ENCODE measurements around the gene SDSL.

Gene SDSL

DNA sequence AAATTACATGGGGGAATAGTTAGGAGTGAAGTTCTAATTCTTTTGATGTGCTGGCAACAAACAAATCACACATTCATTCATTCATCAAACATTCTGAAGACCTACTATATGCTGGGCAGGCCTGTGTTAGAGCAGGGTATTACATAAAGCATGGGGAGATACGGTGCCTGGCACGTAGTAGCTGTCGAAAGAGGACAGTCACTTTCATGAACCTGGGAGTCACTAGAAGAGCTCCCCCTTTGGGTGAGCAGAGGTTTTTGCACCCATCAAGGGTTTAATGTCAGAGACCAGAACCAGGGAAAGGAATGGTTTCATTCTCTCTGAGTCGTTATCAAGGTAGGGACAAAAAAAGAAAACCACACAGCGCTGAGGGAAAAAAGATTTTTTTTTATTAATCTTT is 39.5 kb downstream of the SDSL start:
- ChIA-PET CTCF (interaction anchor here (0.5 to 2.1 kb wide), 35 partner anchors 9 to 1448 kb away, joined by 3 to 28 read pairs (median 4); no protein-coding TSS in a partner anchor), POLR2A (no interaction called here)
- Histone ChIP-seq H3K36me3 (ENCODE audit: control insufficient read depth in 2 of 2, insufficient read depth in 1 of 2, low read length in 2 of 2) (no peaks in the 10 kb centered on the region), H3K27ac (ENCODE audit: extremely low read depth, low read depth, low read length) (no peak overlapping the region), H3K4me1 (ENCODE audit: control insufficient read depth, insufficient read depth, low read length) (no peaks in the 10 kb centered on the region), H3K9me3 (ENCODE audit: control insufficient read depth, insufficient read depth, low read depth, low read length) (no peaks in the 10 kb centered on the region), H3K4me3 (ENCODE audit: low read depth, low read length) (no peak overlapping the region)
- TF ChIP-seq, protein P1, sequence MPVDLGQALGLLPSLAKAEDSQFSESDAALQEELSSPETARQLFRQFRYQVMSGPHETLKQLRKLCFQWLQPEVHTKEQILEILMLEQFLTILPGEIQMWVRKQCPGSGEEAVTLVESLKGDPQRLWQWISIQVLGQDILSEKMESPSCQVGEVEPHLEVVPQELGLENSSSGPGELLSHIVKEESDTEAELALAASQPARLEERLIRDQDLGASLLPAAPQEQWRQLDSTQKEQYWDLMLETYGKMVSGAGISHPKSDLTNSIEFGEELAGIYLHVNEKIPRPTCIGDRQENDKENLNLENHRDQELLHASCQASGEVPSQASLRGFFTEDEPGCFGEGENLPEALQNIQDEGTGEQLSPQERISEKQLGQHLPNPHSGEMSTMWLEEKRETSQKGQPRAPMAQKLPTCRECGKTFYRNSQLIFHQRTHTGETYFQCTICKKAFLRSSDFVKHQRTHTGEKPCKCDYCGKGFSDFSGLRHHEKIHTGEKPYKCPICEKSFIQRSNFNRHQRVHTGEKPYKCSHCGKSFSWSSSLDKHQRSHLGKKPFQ (tag by site-specific recombination; IDR thresholded peaks at IDR 0.05) = no peak
- TF ChIP-seq, protein P2, sequence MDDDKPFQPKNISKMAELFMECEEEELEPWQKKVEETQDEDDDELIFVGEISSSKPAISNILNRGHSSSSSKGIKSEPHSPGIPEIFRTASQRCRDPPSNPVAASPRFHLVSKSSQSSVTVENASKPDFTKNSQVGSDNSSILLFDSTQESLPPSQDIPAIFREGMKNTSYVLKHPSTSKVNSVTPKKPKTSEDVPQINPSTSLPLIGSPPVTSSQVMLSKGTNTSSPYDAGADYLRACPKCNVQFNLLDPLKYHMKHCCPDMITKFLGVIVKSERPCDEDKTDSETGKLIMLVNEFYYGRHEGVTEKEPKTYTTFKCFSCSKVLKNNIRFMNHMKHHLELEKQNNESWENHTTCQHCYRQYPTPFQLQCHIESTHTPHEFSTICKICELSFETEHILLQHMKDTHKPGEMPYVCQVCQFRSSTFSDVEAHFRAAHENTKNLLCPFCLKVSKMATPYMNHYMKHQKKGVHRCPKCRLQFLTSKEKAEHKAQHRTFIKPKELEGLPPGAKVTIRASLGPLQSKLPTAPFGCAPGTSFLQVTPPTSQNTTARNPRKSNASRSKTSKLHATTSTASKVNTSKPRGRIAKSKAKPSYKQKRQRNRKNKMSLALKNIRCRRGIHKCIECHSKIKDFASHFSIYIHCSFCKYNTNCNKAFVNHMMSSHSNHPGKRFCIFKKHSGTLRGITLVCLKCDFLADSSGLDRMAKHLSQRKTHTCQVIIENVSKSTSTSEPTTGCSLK (tag by site-specific recombination; IDR thresholded peaks at IDR 0.05) = no peak
- TF ChIP-seq, protein P3, sequence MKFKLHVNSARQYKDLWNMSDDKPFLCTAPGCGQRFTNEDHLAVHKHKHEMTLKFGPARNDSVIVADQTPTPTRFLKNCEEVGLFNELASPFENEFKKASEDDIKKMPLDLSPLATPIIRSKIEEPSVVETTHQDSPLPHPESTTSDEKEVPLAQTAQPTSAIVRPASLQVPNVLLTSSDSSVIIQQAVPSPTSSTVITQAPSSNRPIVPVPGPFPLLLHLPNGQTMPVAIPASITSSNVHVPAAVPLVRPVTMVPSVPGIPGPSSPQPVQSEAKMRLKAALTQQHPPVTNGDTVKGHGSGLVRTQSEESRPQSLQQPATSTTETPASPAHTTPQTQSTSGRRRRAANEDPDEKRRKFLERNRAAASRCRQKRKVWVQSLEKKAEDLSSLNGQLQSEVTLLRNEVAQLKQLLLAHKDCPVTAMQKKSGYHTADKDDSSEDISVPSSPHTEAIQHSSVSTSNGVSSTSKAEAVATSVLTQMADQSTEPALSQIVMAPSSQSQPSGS (tag by site-specific recombination; IDR thresholded peaks at IDR 0.05; ENCODE audit: low read depth) = no peak
- no peak for TF ChIP-seq ZNF157 (tag by site-specific recombination; IDR thresholded peaks at IDR 0.05)
- no peak for TF ChIP-seq SP7 (tag by site-specific recombination; IDR thresholded peaks at IDR 0.05)
- no peak for TF ChIP-seq ZNF600 (tag by site-specific recombination; IDR thresholded peaks at IDR 0.05)
- TF ChIP-seq, protein P4, sequence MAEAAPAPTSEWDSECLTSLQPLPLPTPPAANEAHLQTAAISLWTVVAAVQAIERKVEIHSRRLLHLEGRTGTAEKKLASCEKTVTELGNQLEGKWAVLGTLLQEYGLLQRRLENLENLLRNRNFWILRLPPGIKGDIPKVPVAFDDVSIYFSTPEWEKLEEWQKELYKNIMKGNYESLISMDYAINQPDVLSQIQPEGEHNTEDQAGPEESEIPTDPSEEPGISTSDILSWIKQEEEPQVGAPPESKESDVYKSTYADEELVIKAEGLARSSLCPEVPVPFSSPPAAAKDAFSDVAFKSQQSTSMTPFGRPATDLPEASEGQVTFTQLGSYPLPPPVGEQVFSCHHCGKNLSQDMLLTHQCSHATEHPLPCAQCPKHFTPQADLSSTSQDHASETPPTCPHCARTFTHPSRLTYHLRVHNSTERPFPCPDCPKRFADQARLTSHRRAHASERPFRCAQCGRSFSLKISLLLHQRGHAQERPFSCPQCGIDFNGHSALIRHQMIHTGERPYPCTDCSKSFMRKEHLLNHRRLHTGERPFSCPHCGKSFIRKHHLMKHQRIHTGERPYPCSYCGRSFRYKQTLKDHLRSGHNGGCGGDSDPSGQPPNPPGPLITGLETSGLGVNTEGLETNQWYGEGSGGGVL (tag by site-specific recombination; IDR thresholded peaks at IDR 0.05) = no peak

DNA sequence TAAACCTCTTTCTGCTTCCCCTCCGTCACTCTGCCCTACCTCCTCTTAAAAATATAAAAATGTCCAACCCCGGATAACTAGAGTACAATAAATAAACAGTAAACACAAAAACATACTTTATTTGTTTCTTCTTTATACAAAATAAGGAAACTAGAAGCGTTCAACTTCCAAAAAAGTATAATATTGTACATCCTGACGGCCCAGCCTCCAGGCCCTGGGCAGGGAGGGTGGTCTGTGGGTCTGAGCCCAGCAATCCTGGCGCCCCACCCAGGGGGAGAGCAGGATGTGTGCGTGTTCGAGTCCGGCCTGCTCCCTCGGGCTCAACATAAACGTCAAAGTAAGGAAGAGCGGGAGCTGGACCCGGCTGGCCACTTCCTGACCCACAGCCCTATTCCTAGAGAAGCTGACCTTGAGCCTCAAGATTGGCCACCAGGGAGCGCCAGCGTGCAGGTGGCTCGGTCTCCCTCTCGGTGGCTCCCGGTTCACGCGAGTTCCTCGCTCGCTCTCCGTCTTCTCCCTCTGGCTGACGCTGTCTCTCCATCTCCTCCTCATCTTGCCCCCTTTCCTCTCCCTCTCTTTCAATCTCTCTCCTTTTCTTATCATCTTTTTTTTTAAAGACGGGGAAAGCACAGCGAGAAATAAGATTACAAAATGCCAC is 40.1 kb downstream of the SDSL start:
- no peak overlapping the region for H3K4me3 ChIP-seq (ENCODE audit: low read depth, low read length)
- no peaks in the 10 kb centered on the region for H3K4me1 ChIP-seq (ENCODE audit: control insufficient read depth, insufficient read depth, low read length)
- H3K27ac ChIP-seq (ENCODE audit: extremely low read depth, low read depth, low read length) = no peak overlapping the region
- CTCF ChIA-PET = interaction anchor here (0.5 to 2.1 kb wide), 29 partner anchors 9 to 1449 kb away, joined by 3 to 28 read pairs (median 4); no protein-coding TSS in a partner anchor
- H3K9me3 ChIP-seq (ENCODE audit: control insufficient read depth, insufficient read depth, low read depth, low read length) = no peaks in the 10 kb centered on the region
- POLR2A ChIA-PET = no interaction called here
- no peaks in the 10 kb centered on the region for H3K36me3 ChIP-seq (ENCODE audit: control insufficient read depth in 2 of 2, insufficient read depth in 1 of 2, low read length in 2 of 2)
- TF ChIP-seq ZNF654 (tag by site-specific recombination; IDR thresholded peaks at IDR 0.05; ENCODE audit: low read depth) (peak; percentile 66), ZNF16 (tag by site-specific recombination; IDR thresholded peaks at IDR 0.05; ENCODE audit: low read depth) (no peak), ZNF600 (tag by site-specific recombination; IDR thresholded peaks at IDR 0.05) (no peak), ZBTB17 (tag by site-specific recombination; IDR thresholded peaks at IDR 0.05) (0 out of 2 replicates have a peak, but pooled peaks have one; percentile 18), ZNF366 (tag by site-specific recombination; conservative IDR thresholded peaks at IDR 0.05) (peak; percentile 70), PRDM1 (tag by site-specific recombination; IDR thresholded peaks at IDR 0.05) (no peak), MEIS1 (CRISPR knock-in tag; IDR thresholded peaks at IDR 0.05; ENCODE audit: borderline replicate concordance) (no peak), ZEB2 (tag by site-specific recombination; IDR thresholded peaks at IDR 0.05) (peak; percentile 61)
- TF ChIP-seq, protein P5, sequence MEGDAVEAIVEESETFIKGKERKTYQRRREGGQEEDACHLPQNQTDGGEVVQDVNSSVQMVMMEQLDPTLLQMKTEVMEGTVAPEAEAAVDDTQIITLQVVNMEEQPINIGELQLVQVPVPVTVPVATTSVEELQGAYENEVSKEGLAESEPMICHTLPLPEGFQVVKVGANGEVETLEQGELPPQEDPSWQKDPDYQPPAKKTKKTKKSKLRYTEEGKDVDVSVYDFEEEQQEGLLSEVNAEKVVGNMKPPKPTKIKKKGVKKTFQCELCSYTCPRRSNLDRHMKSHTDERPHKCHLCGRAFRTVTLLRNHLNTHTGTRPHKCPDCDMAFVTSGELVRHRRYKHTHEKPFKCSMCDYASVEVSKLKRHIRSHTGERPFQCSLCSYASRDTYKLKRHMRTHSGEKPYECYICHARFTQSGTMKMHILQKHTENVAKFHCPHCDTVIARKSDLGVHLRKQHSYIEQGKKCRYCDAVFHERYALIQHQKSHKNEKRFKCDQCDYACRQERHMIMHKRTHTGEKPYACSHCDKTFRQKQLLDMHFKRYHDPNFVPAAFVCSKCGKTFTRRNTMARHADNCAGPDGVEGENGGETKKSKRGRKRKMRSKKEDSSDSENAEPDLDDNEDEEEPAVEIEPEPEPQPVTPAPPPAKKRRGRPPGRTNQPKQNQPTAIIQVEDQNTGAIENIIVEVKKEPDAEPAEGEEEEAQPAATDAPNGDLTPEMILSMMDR (tag by site-specific recombination; IDR thresholded peaks at IDR 0.05) = peak; percentile 73
- TF ChIP-seq, protein P6, sequence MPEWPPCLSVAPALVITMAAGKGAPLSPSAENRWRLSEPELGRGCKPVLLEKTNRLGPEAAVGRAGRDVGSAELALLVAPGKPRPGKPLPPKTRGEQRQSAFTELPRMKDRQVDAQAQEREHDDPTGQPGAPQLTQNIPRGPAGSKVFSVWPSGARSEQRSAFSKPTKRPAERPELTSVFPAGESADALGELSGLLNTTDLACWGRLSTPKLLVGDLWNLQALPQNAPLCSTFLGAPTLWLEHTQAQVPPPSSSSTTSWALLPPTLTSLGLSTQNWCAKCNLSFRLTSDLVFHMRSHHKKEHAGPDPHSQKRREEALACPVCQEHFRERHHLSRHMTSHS (tag by site-specific recombination; IDR thresholded peaks at IDR 0.05) = no peak
- TF ChIP-seq, protein P7, sequence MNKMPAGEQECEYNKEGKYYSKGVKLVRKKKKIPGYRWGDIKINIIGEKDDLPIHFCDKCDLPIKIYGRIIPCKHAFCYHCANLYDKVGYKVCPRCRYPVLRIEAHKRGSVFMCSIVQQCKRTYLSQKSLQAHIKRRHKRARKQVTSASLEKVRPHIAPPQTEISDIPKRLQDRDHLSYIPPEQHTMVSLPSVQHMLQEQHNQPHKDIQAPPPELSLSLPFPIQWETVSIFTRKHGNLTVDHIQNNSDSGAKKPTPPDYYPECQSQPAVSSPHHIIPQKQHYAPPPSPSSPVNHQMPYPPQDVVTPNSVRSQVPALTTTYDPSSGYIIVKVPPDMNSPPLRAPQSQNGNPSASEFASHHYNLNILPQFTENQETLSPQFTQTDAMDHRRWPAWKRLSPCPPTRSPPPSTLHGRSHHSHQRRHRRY (tag by site-specific recombination; IDR thresholded peaks at IDR 0.05) = no peak
- TF ChIP-seq, protein P8, sequence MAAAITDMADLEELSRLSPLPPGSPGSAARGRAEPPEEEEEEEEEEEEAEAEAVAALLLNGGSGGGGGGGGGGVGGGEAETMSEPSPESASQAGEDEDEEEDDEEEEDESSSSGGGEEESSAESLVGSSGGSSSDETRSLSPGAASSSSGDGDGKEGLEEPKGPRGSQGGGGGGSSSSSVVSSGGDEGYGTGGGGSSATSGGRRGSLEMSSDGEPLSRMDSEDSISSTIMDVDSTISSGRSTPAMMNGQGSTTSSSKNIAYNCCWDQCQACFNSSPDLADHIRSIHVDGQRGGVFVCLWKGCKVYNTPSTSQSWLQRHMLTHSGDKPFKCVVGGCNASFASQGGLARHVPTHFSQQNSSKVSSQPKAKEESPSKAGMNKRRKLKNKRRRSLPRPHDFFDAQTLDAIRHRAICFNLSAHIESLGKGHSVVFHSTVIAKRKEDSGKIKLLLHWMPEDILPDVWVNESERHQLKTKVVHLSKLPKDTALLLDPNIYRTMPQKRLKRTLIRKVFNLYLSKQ (tag by site-specific recombination; IDR thresholded peaks at IDR 0.05; ENCODE audit: borderline replicate concordance) = no peak
- TF ChIP-seq, protein P9, sequence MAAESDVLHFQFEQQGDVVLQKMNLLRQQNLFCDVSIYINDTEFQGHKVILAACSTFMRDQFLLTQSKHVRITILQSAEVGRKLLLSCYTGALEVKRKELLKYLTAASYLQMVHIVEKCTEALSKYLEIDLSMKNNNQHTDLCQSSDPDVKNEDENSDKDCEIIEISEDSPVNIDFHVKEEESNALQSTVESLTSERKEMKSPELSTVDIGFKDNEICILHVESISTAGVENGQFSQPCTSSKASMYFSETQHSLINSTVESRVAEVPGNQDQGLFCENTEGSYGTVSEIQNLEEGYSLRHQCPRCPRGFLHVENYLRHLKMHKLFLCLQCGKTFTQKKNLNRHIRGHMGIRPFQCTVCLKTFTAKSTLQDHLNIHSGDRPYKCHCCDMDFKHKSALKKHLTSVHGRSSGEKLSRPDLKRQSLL (tag by site-specific recombination; IDR thresholded peaks at IDR 0.05) = peak; percentile 57; the same call in 1 of the 2 replicates

All from HEK293 (cell line).